K562 (cell line): ENCODE results near the gene GUF1. TPM values are rescaled to one million over a fixed set of nuclear protein-coding genes. Genes with fewer than 3 reads are reported as not detected.

Experiments used
- ARNT ChIP-seq, 2 experiments: fragments of 450-650 bp; IDR thresholded peaks; 2 replicates each; pipeline ENCODE4 v1.6.1; 2016; ENCODE audit warnings: mild to moderate bottlenecking in 1 of 2
- ATF1 ChIP-seq, 2 experiments: fragments of 450-650 bp in 1 of 2; IDR thresholded peaks; 2 replicates each; pipeline ENCODE4 v1.6.1; 2016; ENCODE audit warnings: missing compliant biosample characterization in 1 of 2, missing genetic modification characterization in 1 of 2
- ATF7 ChIP-seq: fragments of 450-650 bp; IDR thresholded peaks from 2 replicates; pipeline ENCODE4 v1.7.1; 2014; ENCODE audit warnings: mild to moderate bottlenecking, moderate library complexity
- ETV5 ChIP-seq: sonication (generic); formaldehyde crosslinking; IDR thresholded peaks from 2 replicates; pipeline ENCODE4 v1.4.0; 2020; ENCODE audit warnings: low read depth, mild to moderate bottlenecking, missing genetic modification reagents
- GATA2 ChIP-seq: sonication (generic); formaldehyde crosslinking; IDR thresholded peaks from 2 replicates; pipeline ENCODE4 v1.4.0; 2020; ENCODE audit warnings: mild to moderate bottlenecking, missing genetic modification reagents
- GTF2A2 ChIP-seq: IDR thresholded peaks from 2 replicates; pipeline ENCODE4 v1.6.1; 2016; ENCODE audit warnings: mild to moderate bottlenecking, missing genetic modification characterization, missing compliant biosample characterization
- KAT2B ChIP-seq: IDR thresholded peaks from one replicate; pipeline ENCODE4 v1.6.1; 2012; ENCODE audit warnings: low read depth, mild to moderate bottlenecking, control low read depth, inconsistent platforms, low read length, moderate library complexity
- L3MBTL2 ChIP-seq: fragments of 450-650 bp; IDR thresholded peaks from 2 replicates; pipeline ENCODE4 v1.6.1; 2016; ENCODE audit warnings: mild to moderate bottlenecking, moderate library complexity
- MEF2D ChIP-seq: conservative IDR thresholded peaks from 2 replicates; pipeline ENCODE4 v1.6.1; 2016; ENCODE audit warnings: low read depth, missing genetic modification characterization, missing compliant biosample characterization
- PHB2 ChIP-seq: fragments of 450-650 bp; IDR thresholded peaks from 2 replicates; pipeline ENCODE4 v1.6.1; 2017; ENCODE audit warnings: low read depth
- RB1 ChIP-seq: fragments of 450-650 bp; IDR thresholded peaks from 2 replicates; pipeline ENCODE4 v1.6.1; 2017; ENCODE audit warnings: low read depth, mild to moderate bottlenecking
- RNF2 ChIP-seq: sonication (generic); IDR thresholded peaks from 2 replicates; pipeline ENCODE4 v1.6.1; 2016
- SNAPC5 ChIP-seq: fragments of 250-450 bp; sonication (Bioruptor Pico); IDR thresholded peaks from 2 replicates; pipeline ENCODE4 v1.8.0; 2021; ENCODE audit warnings: moderate library complexity, mild to moderate bottlenecking, inconsistent platforms
- SNIP1 ChIP-seq: fragments of 450-650 bp; IDR thresholded peaks from 2 replicates; pipeline ENCODE4 v1.7.1; 2017; ENCODE audit warnings: low read depth, mild to moderate bottlenecking
- TCF3 ChIP-seq: sonication (generic); formaldehyde crosslinking; IDR thresholded peaks from 2 replicates; pipeline ENCODE4 v1.4.0; 2020; ENCODE audit warnings: mild to moderate bottlenecking, missing genetic modification reagents
- TSHZ1 ChIP-seq: fragments of 250-450 bp; sonication (Bioruptor Pico); IDR thresholded peaks from 2 replicates; pipeline ENCODE4 v1.4.0; 2020; ENCODE audit warnings: mild to moderate bottlenecking, moderate library complexity
- XRCC3 ChIP-seq: fragments of 450-650 bp; IDR thresholded peaks from 2 replicates; pipeline ENCODE4 v1.6.1; 2017; ENCODE audit warnings: mild to moderate bottlenecking, moderate library complexity
- ZSCAN32 ChIP-seq: fragments of 450-650 bp; formaldehyde crosslinking; IDR thresholded peaks from 2 replicates; pipeline ENCODE4 v1.4.0; 2020; ENCODE audit warnings: mild to moderate bottlenecking, moderate library complexity
- polyA plus RNA-seq, 8 experiments: library from polyadenylated mRNA; depleted of rRNA in 4 of 8; stranded (reverse) in 5 of 8; unstranded in 3 of 8; fragments of >200 nt; fragmentation: Nextera tagmentation in 2 of 8; fragmentation: Illumina TruSeq in 1 of 8; extraction: Ambion mirVana in 2 of 8; extraction: Trizol in 1 of 8; gene quantifications; 2 replicates each; pipeline versions ENCODE4 v1.2.1 to v1.2.3, GENCODE V29; 2011 to 2014; ENCODE audit warnings: inconsistent platforms in 1 of 8, missing spikeins in 1 of 8
- total RNA-seq, 7 experiments: library from RNA; depleted of rRNA in 6 of 7; stranded (reverse); fragments of >200 nt in 6 of 7; fragmentation: Illumina TruSeq in 2 of 7; extraction: Trizol in 2 of 7; gene quantifications; 2 replicates each; pipeline versions ENCODE4 v1.2.1 to v1.2.3, GENCODE V29; 2011 to 2021; ENCODE audit warnings: low replicate concordance in 1 of 7
- TF ChIP-seq, protein P1 (sequence below): sonication (generic); formaldehyde crosslinking; IDR thresholded peaks from 2 replicates; pipeline ENCODE4 v1.8.0; 2022; ENCODE audit warnings: missing genetic modification reagents, mild to moderate bottlenecking, moderate library complexity, borderline replicate concordance
- TF ChIP-seq, protein P2 (sequence below), 2 experiments: IDR thresholded peaks; 2 replicates each; pipeline ENCODE4 v1.6.1; 2012; ENCODE audit warnings: improper control_type of control experiment in 2 of 2, low read depth in 2 of 2, low read length in 2 of 2, borderline replicate concordance in 1 of 2

Gene GUF1
- total and polyA plus RNA-seq, 9 of the 15 experiments (the other 6 are each of a cell fraction or from before 2014, with no cell fraction given), result 8.1 to 47.5 (median 25.0) TPM

- TF ChIP-seq KAT2B (no peak), ETV5 (no peak; the same call in 1 of the 2 replicates), MEF2D (tag) (no peak), SNAPC5 (CRISPR knock-in tag) (no peak), TCF3 (no peak), L3MBTL2 (peak; percentile 83), XRCC3 (no peak), RNF2 (0 out of 2 replicates have a peak, but pooled peaks have one; percentile 28), PHB2 (no peak), ATF7 (peak; percentile 89), RB1 (peak; percentile 7; the same call in 1 of the 2 replicates), GTF2A2 (tag) (no peak), GATA2 (CRISPR knock-in tag) (no peak), TSHZ1 (no peak), ATF1 (CRISPR knock-in tag; IDR thresholded peaks at IDR 0.05) (peak; percentile 86), ATF1 (tag; IDR thresholded peaks at IDR 0.05) (peak; percentile 99), ZSCAN32 (CRISPR knock-in tag) (0 out of 2 replicates have a peak, but pooled peaks have one; percentile 32), SNIP1 (no peak), ARNT (IDR thresholded peaks at IDR 0.05) (no peak)
- TF ChIP-seq, protein P1, sequence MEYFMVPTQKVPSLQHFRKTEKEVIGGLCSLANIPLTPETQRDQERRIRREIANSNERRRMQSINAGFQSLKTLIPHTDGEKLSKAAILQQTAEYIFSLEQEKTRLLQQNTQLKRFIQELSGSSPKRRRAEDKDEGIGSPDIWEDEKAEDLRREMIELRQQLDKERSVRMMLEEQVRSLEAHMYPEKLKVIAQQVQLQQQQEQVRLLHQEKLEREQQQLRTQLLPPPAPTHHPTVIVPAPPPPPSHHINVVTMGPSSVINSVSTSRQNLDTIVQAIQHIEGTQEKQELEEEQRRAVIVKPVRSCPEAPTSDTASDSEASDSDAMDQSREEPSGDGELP (CRISPR knock-in tag), result peak; percentile 56; the same call in 1 of the 2 replicates
- TF ChIP-seq, protein P2, sequence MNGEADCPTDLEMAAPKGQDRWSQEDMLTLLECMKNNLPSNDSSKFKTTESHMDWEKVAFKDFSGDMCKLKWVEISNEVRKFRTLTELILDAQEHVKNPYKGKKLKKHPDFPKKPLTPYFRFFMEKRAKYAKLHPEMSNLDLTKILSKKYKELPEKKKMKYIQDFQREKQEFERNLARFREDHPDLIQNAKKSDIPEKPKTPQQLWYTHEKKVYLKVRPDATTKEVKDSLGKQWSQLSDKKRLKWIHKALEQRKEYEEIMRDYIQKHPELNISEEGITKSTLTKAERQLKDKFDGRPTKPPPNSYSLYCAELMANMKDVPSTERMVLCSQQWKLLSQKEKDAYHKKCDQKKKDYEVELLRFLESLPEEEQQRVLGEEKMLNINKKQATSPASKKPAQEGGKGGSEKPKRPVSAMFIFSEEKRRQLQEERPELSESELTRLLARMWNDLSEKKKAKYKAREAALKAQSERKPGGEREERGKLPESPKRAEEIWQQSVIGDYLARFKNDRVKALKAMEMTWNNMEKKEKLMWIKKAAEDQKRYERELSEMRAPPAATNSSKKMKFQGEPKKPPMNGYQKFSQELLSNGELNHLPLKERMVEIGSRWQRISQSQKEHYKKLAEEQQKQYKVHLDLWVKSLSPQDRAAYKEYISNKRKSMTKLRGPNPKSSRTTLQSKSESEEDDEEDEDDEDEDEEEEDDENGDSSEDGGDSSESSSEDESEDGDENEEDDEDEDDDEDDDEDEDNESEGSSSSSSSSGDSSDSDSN (IDR thresholded peaks at IDR 0.05; ENCODE audit: borderline replicate concordance in 1 of 2, low read depth in 2 of 2, low read length in 2 of 2), result 0 out of 4 replicates have a peak, but pooled peaks have one; percentile 21 to 25
These were observed at the start of gene GUF1 (continued) for GRCh38 chr4:44678094-44679041.
